Measurements from ENCODE around the gene RHBG. TPM values are rescaled to one million over a fixed set of nuclear protein-coding genes. Genes with fewer than 3 reads are reported as not detected.

Gene RHBG
- total RNA-seq, 1 experiment from 2014 or later, result 5.7 TPM

DNA sequence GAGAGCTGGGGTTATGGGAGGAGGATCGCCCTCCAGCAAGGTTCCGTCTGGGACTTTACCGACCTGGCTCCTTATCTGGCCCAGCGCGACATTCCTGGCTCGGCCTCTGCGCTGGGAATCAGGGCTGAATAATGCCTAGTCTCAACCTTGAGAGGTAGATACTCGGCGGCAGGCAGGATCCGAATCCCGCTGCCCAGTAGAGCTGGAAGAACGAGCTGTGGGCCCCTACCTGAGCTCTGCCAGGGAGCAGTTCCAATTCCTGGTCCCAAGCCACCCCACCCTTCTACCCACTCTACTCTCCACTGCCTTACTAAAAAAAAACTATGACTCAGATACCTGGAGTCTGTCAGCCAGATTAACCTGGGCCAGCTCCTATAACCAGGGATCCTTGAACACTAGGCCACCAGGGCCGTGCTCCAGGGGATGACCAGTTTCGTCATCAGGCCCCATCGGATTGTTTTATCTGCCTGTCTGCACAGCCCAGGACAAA, 53.6 kb downstream of the RHBG start:
- H3K4me3 ChIP-seq (replicated peaks in 1 of 2; ENCODE audit: low read depth in 1 of 2, low read length in 2 of 2), result peak overlapping the region in 1 of 2 experiments; percentile 73; a peak in 1 of 4 replicates
- H3K9ac ChIP-seq (ENCODE audit: low read length), result peak overlapping the region; percentile 86; the same call in 1 of the 2 replicates
- ATAC-seq, result no peak
- no peak overlapping the region for H2AFZ ChIP-seq (ENCODE audit: low read depth, low read length, poor library complexity, severe bottlenecking)
- H3K4me1 ChIP-seq (ENCODE audit: control insufficient read depth in 1 of 2, insufficient read depth in 2 of 2, low read length in 2 of 2), result peaks cover 10 to 46% of the 10 kb centered on the region in 2 experiments; a peak in 3 of 4 replicates
- no peak for DNase-seq (ENCODE audit: low read depth, low spot score)
- no TSS peak for BruUV-seq (replicated peaks)
- peaks cover 0 to 5% of the 10 kb centered on the region in 2 experiments; a peak in 1 of 4 replicates for H3K36me3 ChIP-seq (ENCODE audit: control insufficient read depth in 1 of 2, insufficient read depth in 2 of 2, low read length in 2 of 2)
- peak overlapping the region; percentile 82 for H3K4me2 ChIP-seq (ENCODE audit: low read length)
- H3K9me3 ChIP-seq (ENCODE audit: control insufficient read depth in 1 of 2, insufficient read depth in 1 of 2, low read depth in 1 of 2, low read length in 2 of 2), result no peaks in the 10 kb centered on the region
- no peaks in the 10 kb centered on the region for H3K9me2 ChIP-seq (ENCODE audit: insufficient read depth)
- CTCF ChIA-PET, result interaction anchor here (1.2 to 2.9 kb wide), 2 partner anchors 23 to 37 kb away, joined by 3 to 24 read pairs; no protein-coding TSS in a partner anchor
- peaks cover 37% of the 10 kb centered on the region for H3K79me2 ChIP-seq (ENCODE audit: insufficient read depth, low read length)
- H3K27me3 ChIP-seq (ENCODE audit: insufficient read depth, low read length), result no peaks in the 10 kb centered on the region; the same call in 1 of the 2 replicates
- H4K20me1 ChIP-seq (ENCODE audit: insufficient read depth), result no peaks in the 10 kb centered on the region
- POLR2A ChIA-PET, result interaction anchor here (0.5 kb wide), 1 partner anchor 254 kb away, joined by 3 read pairs; the partner anchor contains the start of gene NES
- intact Hi-C loops (cut with micrococcal nuclease), result no loop called here
- RAD21 ChIA-PET (ENCODE audit: low non-redundant PET in 1 of 2, low total read pairs in 2 of 2, uncharacterized antibody in 2 of 2, unreplicated experiment in 2 of 2), result no interaction called here
- no peak for TF ChIP-seq TCF7L2 (IDR thresholded peaks at IDR 0.05; ENCODE audit: borderline replicate concordance, extremely low read depth, insufficient read depth, insufficient read length)
- peak; percentile 25; the same call in 1 of the 2 replicates for TF ChIP-seq FOSL1 (IDR thresholded peaks at IDR 0.05; ENCODE audit: low read depth)
- H3K27ac ChIP-seq (ENCODE audit: low read depth, low read length), result no peak overlapping the region

DNA sequence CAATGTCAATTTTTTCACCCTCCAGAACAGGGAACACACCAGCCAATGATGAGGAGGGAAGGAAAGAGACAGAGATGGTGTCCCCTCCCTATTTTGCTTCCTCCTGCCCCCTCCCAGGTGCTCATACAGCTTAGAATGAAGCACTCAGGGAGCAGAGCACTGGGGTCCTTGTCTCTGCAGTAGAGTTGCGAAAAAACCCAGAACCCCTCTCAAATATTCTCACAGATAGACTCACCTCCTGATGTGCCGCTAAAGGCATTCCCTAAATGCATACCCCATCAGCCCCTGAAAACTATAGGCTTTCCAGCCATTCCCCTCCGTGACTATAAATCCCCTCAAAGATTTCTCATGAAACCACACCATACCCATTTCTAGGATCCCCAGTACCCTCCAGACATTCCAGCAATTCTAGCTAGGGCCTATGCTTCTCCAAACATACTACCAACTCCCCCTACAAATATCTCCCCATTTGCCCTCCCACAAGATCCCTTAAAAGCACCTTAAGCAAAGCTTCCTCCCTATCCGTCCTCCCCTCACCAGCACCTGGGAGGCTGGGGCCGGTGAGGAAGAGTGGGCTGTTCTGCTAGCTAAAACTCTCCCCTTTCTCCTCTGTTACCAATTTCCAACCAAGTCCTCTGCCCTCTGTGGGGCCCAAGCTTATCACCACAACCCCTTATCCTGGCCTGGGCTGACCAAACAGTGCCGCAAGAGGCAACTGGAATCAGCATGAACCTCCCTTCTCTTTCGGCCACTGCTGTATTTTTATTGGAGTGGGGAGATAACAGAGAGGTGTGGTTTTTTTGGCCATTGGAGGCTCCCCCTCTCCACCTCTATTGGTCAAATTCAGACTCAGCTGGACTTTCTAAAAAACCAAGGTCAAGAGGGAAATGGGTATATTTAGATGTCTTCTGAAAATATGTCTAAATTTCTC, 54.7 kb downstream of the RHBG start:
- RAD21 ChIA-PET (ENCODE audit: low non-redundant PET in 1 of 2, low total read pairs in 2 of 2, uncharacterized antibody in 2 of 2, unreplicated experiment in 2 of 2), result no interaction called here
- Histone ChIP-seq H3K79me2 (ENCODE audit: insufficient read depth, low read length) (peaks cover 26% of the 10 kb centered on the region), H3K27ac (ENCODE audit: low read depth, low read length) (no peak overlapping the region), H3K9me2 (ENCODE audit: insufficient read depth) (no peaks in the 10 kb centered on the region), H3K4me2 (ENCODE audit: low read length) (no peak overlapping the region), H4K20me1 (ENCODE audit: insufficient read depth) (no peaks in the 10 kb centered on the region), H3K27me3 (ENCODE audit: insufficient read depth, low read length) (no peaks in the 10 kb centered on the region; the same call in 1 of the 2 replicates), H3K36me3 (ENCODE audit: control insufficient read depth in 1 of 2, insufficient read depth in 2 of 2, low read length in 2 of 2) (no peaks in the 10 kb centered on the region), H3K9me3 (ENCODE audit: control insufficient read depth in 1 of 2, insufficient read depth in 1 of 2, low read depth in 1 of 2, low read length in 2 of 2) (no peaks in the 10 kb centered on the region), H3K9ac (ENCODE audit: low read length) (no peak overlapping the region), H3K4me1 (ENCODE audit: control insufficient read depth in 1 of 2, insufficient read depth in 2 of 2, low read length in 2 of 2) (peaks cover 10 to 38% of the 10 kb centered on the region in 2 experiments; a peak in 3 of 4 replicates), H2AFZ (ENCODE audit: low read depth, low read length, poor library complexity, severe bottlenecking) (no peak overlapping the region), H3K4me3 (replicated peaks in 1 of 2; ENCODE audit: low read depth in 1 of 2, low read length in 2 of 2) (no peak overlapping the region)
- POLR2A ChIA-PET, result no interaction called here
- ATAC-seq (no peak), DNase-seq (ENCODE audit: low read depth, low spot score) (no peak)
- BruUV-seq (replicated peaks), result no TSS peak
- intact Hi-C loops (cut with micrococcal nuclease), result no loop called here
- CTCF ChIA-PET, result interaction anchor here (1.2 to 2.9 kb wide), 2 partner anchors 22 to 38 kb away, joined by 3 to 24 read pairs; no protein-coding TSS in a partner anchor
- TF ChIP-seq FOSL1 (IDR thresholded peaks at IDR 0.05; ENCODE audit: low read depth), result no peak
- no peak for TF ChIP-seq ELF1 (IDR thresholded peaks at IDR 0.05; ENCODE audit: borderline replicate concordance, low read depth)
- no peak for TF ChIP-seq CBX3 (IDR thresholded peaks at IDR 0.05; ENCODE audit: low read depth)
- no peak for TF ChIP-seq POLR2AphosphoS5 (IDR thresholded peaks at IDR 0.05; ENCODE audit: low read depth, low read length)
- TF ChIP-seq, protein P1, sequence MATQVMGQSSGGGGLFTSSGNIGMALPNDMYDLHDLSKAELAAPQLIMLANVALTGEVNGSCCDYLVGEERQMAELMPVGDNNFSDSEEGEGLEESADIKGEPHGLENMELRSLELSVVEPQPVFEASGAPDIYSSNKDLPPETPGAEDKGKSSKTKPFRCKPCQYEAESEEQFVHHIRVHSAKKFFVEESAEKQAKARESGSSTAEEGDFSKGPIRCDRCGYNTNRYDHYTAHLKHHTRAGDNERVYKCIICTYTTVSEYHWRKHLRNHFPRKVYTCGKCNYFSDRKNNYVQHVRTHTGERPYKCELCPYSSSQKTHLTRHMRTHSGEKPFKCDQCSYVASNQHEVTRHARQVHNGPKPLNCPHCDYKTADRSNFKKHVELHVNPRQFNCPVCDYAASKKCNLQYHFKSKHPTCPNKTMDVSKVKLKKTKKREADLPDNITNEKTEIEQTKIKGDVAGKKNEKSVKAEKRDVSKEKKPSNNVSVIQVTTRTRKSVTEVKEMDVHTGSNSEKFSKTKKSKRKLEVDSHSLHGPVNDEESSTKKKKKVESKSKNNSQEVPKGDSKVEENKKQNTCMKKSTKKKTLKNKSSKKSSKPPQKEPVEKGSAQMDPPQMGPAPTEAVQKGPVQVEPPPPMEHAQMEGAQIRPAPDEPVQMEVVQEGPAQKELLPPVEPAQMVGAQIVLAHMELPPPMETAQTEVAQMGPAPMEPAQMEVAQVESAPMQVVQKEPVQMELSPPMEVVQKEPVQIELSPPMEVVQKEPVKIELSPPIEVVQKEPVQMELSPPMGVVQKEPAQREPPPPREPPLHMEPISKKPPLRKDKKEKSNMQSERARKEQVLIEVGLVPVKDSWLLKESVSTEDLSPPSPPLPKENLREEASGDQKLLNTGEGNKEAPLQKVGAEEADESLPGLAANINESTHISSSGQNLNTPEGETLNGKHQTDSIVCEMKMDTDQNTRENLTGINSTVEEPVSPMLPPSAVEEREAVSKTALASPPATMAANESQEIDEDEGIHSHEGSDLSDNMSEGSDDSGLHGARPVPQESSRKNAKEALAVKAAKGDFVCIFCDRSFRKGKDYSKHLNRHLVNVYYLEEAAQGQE (IDR thresholded peaks at IDR 0.05; ENCODE audit: low read depth), result no peak
- TF ChIP-seq EGR1 (IDR thresholded peaks at IDR 0.05; ENCODE audit: low read depth), result no peak
